Measurements from ENCODE around the gene RPEL1. TPM values are rescaled to one million over a fixed set of nuclear protein-coding genes. Genes with fewer than 3 reads are reported as not detected.
A peak's percentile ranks its signal among the peaks of the same experiment; 100 is the strongest.

The RPEL1 gene
- polyA plus RNA-seq, 4 donors = 0.11 to 0.21 (median 0.16) TPM

GRCh38 chr10:103277713-103278536 is 32.2 kb downstream of the RPEL1 start:
- no peak for DNase-seq (ENCODE audit: low read depth in 4 of 4, low spot score in 3 of 4)

- DNase-seq (ENCODE audit: low read depth in 4 of 4, low spot score in 3 of 4) = no peak
These were observed 32.8 kb downstream of the RPEL1 start for GRCh38 chr10:103278537-103278823.

GRCh38 chr10:103278862-103279298 is 33.2 kb downstream of the RPEL1 start:
- peak in 2 of 4 donors; percentile 45 to 47 for DNase-seq (ENCODE audit: low read depth in 4 of 4, low spot score in 3 of 4)

GRCh38 chr10:103280031-103280430 is 34.3 kb downstream of the RPEL1 start:
- DNase-seq (ENCODE audit: low read depth in 4 of 4, low spot score in 3 of 4) = no peak

GRCh38 chr10:103280506-103280905 is 34.8 kb downstream of the RPEL1 start:
- no peak for DNase-seq (ENCODE audit: low read depth in 4 of 4, low spot score in 3 of 4)

GRCh38 chr10:103281753-103282152 is 36.1 kb downstream of the RPEL1 start:
- peak in 2 of 4 donors; percentile 7 to 22 for DNase-seq (ENCODE audit: low read depth in 4 of 4, low spot score in 3 of 4)

- no peak for DNase-seq (ENCODE audit: low read depth in 4 of 4, low spot score in 3 of 4)
These were observed 37.3 kb downstream of the RPEL1 start for GRCh38 chr10:103282961-103283360.

GRCh38 chr10:103284170-103284569 is 38.5 kb downstream of the RPEL1 start:
- DNase-seq (ENCODE audit: low read depth in 4 of 4, low spot score in 3 of 4) = no peak

GRCh38 chr10:103287992-103288391 is 42.3 kb downstream of the RPEL1 start:
- no peak for DNase-seq (ENCODE audit: low read depth in 4 of 4, low spot score in 3 of 4)

GRCh38 chr10:103291588-103291987 is 45.9 kb downstream of the RPEL1 start:
- DNase-seq (ENCODE audit: low read depth in 4 of 4, low spot score in 3 of 4) = no peak

GRCh38 chr10:103295374-103296015 is 49.8 kb downstream of the RPEL1 start:
- no peak for DNase-seq (ENCODE audit: low read depth in 4 of 4, low spot score in 3 of 4)

Other genes starting within 250 kb of the RPEL1 start
- 100 to 1,000 TPM in 3 of 4 donors, 10 to 100 TPM in 1; 87.2 to 120 (median 114) TPM for gene NT5C2, start 52.6 kb upstream of the RPEL1 start, polyA plus RNA-seq (ENCODE audit: insufficient read length in 4 of 4)
- gene INA, start 31.3 kb downstream of the RPEL1 start, polyA plus RNA-seq (ENCODE audit: insufficient read length in 4 of 4) = 1 to 10 TPM in 2 of 4 donors, under 1 TPM in 2; 0.30 to 1.7 (median 0.92) TPM
- 10 to 100 TPM; 13.4 to 16.7 (median 15.1) TPM for gene PCGF6, start 105.3 kb downstream of the RPEL1 start, polyA plus RNA-seq (ENCODE audit: insufficient read length in 4 of 4)
- 1 to 10 TPM; 7.0 to 9.0 (median 8.4) TPM for gene TAF5, start 122.1 kb downstream of the RPEL1 start, polyA plus RNA-seq (ENCODE audit: insufficient read length in 4 of 4)
- 100 to 1,000 TPM; 223 to 267 (median 239) TPM for gene ATP5MK, start 150.6 kb downstream of the RPEL1 start, polyA plus RNA-seq (ENCODE audit: insufficient read length in 4 of 4)
- 10 to 100 TPM; 31.0 to 36.1 (median 34.8) TPM for gene PDCD11, start 150.7 kb downstream of the RPEL1 start, polyA plus RNA-seq (ENCODE audit: insufficient read length in 4 of 4)
- gene CALHM2, start 206.5 kb downstream of the RPEL1 start, polyA plus RNA-seq (ENCODE audit: insufficient read length in 4 of 4) = 10 to 100 TPM; 12.5 to 15.0 (median 13.8) TPM
- under 1 TPM; 0.06 to 0.09 (median 0.07) TPM for gene CALHM1, start 213.0 kb downstream of the RPEL1 start, polyA plus RNA-seq (ENCODE audit: insufficient read length in 4 of 4)
- under 1 TPM in 2 of 4 donors, not detected in 2; 0.05 to 0.10 TPM for gene CALHM3, start 233.4 kb downstream of the RPEL1 start, polyA plus RNA-seq (ENCODE audit: insufficient read length in 4 of 4)
- gene NEURL1, start 247.8 kb downstream of the RPEL1 start, polyA plus RNA-seq (ENCODE audit: insufficient read length in 4 of 4) = 1 to 10 TPM; 1.2 to 1.7 (median 1.4) TPM